ENCODE measurements around the gene SUB1.

- TF ChIP-seq CTCF (optimal IDR thresholded peaks at IDR 0.05 in 1 of 3, IDR thresholded peaks at IDR 0.05 in 1 of 3, conservative IDR thresholded peaks at IDR 0.05 in 1 of 3; ENCODE audit: extremely low read depth in 1 of 3, insufficient read depth in 2 of 3, low read length in 3 of 3) (no peak), EZH2 (IDR thresholded peaks at IDR 0.05; ENCODE audit: low read length) (no peak)
Observed at GRCh38 chr5:32615236-32615635, 29.9 kb downstream of the SUB1 start.

Measured in keratinocyte (primary cell).